Left lobe of liver (tissue), 2 donors: ENCODE results near the gene RNF114. TPM values are rescaled to one million over a fixed set of nuclear protein-coding genes. Genes with fewer than 3 reads are reported as not detected.
A peak's percentile ranks its signal among the peaks of the same experiment; 100 is the strongest.
"Not testable (repeated sequence)": the region's sequence is repeated elsewhere in the genome, so short reads cannot be mapped to it uniquely, and the experiment has no call there.

ENCODE experiments used
- ATAC-seq: fragments of 200-7000 bp; cut with Tn5 transposase; one replicate; pipeline ENCODE4 v1.9.1; 2020; ENCODE audit warnings: mild to moderate bottlenecking, moderate library complexity
- DNase-seq: peaks from one replicate; pipeline ENCODE4 v3.0.0-alpha.2; 2020; ENCODE audit warnings: low spot score
- total RNA-seq: library from RNA; stranded (reverse); gene quantifications from one replicate; pipeline ENCODE4 v1.2.1, GENCODE V29; 2021
- donor health status: DM: no; HTN: no; CAD: no; lungs with moderate emphysema.
- donor health status: DM: no; HTN: yes; CAD: no.

Gene RNF114
- total RNA-seq, 1 donor from 2014 or later: 42.6 TPM

DNA sequence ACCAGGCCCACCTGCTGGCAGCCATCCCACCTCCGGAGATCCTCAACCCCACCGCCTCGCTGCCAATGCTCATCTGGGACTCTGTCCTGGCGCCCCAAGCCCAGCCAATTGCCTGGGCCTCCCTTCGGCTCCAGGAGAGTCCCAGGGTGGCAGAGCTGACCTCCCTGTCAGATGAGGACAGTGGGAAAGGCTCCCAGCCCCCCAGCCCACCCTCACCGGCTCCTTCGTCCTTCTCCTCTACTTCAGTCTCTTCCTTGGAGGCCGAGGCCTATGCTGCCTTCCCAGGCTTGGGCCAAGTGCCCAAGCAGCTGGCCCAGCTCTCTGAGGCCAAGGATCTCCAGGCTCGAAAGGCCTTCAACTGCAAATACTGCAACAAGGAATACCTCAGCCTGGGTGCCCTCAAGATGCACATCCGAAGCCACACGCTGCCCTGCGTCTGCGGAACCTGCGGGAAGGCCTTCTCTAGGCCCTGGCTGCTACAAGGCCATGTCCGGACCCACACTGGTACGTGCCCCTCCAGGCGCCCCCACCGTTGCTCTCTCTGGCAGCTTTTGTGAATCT, 47.7 kb downstream of the RNF114 start:
- no peak for DNase-seq

DNA sequence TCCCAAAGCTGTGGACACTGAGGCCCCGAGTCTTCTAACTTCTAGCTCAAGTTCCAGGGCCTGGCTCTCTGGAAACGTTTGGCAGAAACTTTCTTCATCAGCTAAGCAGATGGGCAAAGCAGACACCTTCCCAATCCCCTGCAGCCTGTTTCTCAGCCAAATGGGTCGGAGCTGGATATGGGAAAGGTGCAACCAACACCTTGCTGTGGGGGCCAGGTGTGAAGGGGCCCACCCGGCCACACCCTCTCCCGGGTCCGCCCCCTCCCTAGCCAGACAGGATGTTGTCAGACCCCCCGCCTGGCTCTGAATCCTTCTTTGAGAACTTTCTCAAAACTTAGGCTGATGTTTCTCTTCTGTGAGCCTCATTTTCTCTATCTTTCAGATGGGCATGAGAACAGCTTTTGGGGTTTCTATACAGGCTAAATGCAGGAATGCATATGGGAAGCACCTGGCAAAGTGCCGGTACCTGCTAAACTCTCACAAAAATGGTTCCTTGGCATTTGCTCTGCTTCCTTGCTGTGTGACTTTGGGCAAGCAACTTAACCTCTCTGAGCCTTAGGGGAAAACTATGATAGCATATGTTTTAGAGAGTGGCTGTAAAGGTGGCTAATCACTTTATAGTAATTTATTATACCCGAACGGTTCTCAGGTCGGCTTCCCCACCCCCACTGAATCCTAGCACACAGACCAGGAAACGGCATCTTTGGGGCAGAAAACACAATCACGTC, 48.4 kb downstream of the RNF114 start:
- ATAC-seq: no peak
- no peak for DNase-seq

More for the DNA sequence above, 47.7 kb downstream of the RNF114 start:
- ATAC-seq: no peak

DNA sequence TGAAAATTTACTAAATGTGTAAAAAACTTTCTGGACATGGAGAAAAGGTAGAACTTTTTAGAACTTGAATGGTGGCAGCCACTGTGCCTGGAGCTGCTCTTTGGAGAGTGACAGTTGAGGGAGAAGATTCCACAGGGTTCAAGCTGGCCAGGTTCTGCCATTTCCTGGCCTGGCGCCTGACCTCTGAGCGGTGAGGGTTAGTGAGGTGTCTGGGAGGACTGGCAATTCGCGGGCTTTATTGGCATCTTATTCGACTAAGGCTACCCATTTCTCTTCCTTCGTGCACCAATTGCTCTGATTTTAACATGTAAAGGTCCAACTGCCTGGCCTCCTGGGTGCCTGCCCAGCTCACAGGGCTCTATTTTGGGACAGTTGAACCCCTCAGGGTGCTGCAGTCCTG, 49.0 kb downstream of the RNF114 start:
- DNase-seq (no peak), ATAC-seq (no peak)

DNA sequence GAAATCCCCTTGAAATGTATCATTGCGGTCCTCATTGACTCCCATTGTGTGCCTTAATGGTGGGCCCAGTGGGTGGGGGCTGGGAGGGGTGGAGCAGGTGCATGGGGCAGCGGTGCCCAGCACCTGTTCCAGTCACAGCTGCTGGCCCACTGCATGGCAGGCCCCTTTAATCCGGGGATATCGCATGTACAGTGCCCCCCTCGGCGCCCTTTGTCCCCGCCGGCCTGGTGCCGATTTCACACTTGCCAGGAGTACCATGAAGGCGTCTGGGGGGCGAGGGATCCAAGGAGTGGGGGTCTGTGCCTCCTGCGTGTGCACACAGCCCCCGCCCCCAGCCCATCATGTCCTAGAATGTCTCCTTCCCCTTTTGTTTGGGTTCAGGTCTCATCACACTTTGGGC, 49.4 kb downstream of the RNF114 start:
- no peak for ATAC-seq
- DNase-seq: no peak

DNA sequence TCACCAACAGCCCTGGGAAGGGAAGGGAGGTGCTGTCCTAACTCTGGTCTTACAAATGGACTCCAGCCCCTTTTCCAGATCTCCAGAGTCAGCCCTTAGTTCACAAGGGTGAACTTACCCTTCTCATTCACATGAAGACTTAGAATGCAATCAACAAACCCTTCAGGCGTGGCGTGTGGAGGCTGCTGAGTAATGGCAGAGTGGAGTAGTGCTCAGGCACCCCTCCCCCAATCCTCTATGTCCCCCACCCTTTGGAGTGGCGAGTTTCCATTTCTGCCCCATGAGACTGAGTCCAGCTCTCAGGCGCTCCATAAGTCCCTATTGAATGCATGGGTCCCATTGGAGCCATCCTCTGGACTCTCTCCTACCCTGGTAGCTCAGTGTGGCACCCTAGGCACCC, 49.9 kb downstream of the RNF114 start:
- ATAC-seq (no peak), DNase-seq (no peak)

DNA sequence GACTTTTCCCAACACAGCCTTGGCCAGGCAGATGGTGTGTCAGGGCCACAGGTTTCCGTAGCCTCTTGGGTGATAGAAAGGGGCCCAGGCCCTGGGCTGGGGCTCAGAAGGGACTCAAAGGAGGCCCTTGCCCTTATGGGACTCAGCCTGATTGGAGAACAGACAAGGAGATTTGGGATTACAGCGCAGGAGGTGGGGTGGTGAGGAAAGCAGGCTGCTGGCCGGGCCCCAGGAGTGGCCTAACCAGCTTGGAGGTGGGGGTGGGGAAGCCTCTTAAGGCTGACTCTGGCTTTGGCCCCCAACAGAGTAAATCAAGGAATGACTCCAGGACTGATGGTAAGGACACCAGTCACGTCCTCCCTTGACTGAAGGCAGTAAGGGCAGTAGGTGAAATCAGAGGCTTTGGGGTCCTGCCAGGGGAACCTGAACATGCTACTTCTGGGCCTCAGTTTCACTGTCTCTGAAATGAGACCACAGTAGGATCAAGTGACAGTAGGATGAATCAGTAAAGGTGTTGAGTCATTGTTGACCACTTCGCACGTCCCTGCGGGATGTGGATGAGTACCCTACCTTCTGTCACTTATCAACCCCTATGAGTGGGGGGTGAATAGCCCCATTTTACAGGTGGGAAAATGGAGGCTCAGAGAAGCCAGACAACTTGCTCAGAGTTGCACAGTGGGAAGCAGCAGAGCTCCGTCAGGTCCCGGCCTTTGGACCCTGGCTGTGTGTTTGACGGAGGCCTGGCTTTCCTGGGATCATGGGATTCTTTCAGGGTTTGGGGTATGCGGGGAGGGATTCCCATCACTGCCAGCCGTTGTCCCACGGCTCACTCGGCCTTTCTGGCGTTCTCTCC, 51.0 kb downstream of the RNF114 start:
- ATAC-seq (no peak), DNase-seq (no peak)

DNA sequence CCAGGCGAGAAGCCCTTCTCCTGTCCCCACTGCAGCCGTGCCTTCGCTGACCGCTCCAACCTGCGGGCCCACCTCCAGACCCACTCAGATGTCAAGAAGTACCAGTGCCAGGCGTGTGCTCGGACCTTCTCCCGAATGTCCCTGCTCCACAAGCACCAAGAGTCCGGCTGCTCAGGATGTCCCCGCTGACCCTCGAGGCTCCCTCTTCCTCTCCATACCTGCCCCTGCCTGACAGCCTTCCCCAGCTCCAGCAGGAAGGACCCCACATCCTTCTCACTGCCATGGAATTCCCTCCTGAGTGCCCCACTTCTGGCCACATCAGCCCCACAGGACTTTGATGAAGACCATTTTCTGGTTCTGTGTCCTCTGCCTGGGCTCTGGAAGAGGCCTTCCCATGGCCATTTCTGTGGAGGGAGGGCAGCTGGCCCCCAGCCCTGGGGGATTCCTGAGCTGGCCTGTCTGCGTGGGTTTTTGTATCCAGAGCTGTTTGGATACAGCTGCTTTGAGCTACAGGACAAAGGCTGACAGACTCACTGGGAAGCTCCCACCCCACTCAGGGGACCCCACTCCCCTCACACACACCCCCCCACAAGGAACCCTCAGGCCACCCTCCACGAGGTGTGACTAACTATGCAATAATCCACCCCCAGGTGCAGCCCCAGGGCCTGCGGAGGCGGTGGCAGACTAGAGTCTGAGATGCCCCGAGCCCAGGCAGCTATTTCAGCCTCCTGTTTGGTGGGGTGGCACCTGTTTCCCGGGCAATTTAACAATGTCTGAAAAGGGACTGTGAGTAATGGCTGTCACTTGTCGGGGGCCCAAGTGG, 51.9 kb downstream of the RNF114 start:
- ATAC-seq (no peak), DNase-seq (no peak)

DNA sequence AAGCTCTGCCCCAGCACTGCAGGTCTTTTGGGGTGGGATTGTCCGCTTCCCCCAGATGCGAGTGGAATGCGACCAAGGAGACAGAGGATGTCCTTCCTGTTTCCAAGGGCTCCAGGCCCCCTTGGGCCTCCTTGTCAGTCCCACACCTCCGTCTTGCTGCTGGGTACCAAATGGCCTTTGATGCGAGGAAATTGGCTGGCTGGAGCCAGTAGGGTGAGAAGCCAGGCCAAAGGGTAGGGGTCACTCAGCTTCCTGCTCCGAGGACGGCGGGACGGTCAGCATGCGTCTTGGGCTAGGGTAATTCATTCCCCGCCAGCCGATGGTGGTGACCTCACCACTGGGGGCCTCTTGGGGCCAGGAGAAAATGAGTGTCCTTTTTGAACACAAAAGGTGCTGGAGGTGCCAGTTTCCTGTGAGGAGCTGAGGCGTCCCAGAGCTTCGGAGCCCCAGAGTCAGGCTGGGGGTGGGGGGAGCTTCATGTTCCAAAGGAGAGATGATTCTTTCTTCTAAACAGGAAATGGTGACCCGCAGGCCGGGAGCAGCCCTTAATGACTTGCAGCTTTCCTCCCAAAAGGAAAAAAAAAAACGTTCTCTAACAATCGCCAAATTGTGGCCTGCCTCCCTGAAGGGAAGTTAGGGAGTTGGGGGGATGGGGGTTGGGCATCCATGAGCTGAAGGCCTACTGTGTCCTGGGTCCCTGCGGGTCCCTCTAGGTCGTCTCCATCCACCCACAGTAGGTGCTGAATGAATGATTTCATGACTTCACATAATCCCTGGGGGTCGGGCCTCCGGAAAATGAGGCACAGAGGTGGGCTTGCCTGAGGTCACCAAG, 53.3 kb downstream of the RNF114 start:
- DNase-seq (no peak), ATAC-seq (peak; percentile 57)

DNA sequence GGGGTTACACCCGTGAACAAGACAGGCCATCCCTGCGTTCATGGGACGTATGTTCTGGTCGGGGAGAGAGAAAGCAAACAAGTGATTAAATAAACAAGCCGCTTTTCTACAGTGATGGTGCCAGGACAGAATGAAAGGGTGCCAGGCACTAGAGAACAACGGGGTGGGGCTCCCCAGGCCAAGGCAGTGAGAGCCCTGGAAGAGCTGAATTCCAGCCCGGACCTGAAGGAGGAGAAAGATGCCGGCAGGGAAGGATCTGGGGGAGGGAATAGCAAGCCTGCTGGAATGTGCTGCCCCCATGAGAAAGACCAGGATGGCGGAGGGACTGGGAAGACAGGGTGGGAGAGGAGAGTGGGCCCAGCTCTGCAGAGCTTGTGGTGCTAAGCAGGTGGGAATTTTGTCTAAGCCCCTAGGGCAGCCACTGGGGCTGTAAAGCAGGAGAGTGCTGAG, 54.1 kb downstream of the RNF114 start:
- DNase-seq (no peak), ATAC-seq (peak; percentile 59)

DNA sequence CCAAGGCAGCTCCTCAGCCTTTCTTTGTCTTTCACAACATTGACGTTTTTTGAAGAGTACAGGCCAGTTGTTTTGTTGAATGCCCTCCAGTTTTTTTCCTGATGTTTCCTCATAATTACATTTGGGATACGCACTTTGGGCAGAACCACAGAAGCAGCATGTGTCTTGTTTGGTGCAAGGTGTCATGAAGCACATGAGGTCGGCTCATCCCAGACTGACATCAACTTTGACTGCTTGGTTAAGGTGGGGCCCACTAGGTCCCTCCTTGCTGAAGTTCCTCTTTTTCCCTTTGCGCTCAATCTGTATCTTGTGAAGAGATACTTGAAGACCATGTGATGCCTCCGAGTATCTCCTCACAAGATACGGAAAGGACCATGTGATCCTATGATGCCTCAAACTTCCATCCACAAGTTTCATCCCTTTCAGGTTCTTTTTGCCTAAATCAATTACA, 57.1 kb downstream of the RNF114 start:
- ATAC-seq (no peak), DNase-seq (no peak)

DNA sequence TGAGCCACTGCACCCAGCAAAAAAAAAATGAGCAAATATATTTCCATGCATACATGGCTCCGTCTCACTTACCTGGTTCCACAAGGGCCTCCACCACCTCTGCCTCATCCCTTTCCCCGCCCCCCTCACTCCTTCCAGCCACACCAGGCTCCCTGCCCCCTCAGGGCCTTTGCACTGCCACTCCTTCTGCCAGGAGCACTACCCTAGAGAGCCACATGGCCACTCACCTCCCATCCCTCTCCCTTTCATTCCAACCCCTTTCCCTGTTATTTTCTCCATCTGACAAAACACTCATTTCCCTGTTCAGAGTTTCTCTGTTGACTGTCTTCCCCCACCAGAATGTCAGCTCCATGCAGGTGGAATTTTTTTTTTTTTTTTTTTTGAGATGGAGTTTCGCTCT, 59.4 kb downstream of the RNF114 start:
- ATAC-seq (no peak), DNase-seq (no peak)

DNA sequence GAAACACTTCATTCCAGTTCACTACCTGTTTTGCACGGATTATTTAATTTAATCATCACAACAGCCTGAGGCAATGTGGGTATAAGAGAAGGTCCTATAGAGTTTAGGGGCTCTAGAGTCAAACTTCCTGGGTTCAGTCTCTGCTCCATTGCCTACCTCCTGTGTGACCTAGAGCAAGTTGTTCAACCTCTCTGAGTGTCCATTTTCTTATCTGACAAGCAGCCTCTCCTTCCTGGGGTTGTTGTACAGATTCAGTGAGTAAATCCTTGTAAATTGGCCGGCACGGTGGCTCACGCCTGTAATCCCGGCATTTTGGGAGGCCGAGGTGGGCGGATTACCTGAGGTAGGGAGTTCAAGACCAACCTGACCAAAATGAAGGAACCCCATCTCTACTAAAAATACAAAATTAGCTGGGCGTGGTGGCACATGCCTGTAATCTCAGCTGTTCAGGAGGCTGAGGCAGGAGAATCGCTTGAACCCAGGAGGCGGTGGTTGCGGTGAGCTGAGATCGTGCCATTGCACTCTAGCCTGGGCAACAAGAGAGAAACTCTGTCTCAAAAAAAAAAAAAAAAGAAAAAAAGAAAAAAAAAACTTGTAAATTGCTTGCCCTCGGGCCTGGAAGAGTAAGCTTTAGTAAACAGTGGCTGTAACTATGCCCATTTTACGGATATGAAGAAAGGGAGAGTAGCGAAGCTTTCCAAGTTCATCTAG, 62.4 kb downstream of the RNF114 start:
- ATAC-seq, DNase-seq: not testable (repeated sequence)

DNA sequence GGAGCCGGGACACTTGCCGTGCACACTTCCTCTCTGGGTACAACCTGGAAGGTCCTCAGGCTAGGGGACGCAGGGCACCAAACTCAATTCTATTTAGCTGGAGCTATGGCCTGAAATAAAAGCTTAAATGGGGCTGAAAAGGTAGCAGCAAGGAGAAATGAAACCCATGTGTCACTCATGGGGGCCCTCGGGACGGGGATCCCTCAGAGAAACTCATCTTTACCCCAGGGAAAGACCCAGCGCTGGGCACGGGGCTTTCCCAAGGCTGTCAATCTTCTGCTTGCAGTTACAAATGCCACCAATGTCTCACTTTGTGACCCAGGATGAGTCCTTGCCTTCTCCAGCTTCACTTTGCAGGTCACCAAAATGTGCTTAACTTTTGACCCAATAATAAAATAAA, 63.1 kb downstream of the RNF114 start:
- ATAC-seq: no peak

DNA sequence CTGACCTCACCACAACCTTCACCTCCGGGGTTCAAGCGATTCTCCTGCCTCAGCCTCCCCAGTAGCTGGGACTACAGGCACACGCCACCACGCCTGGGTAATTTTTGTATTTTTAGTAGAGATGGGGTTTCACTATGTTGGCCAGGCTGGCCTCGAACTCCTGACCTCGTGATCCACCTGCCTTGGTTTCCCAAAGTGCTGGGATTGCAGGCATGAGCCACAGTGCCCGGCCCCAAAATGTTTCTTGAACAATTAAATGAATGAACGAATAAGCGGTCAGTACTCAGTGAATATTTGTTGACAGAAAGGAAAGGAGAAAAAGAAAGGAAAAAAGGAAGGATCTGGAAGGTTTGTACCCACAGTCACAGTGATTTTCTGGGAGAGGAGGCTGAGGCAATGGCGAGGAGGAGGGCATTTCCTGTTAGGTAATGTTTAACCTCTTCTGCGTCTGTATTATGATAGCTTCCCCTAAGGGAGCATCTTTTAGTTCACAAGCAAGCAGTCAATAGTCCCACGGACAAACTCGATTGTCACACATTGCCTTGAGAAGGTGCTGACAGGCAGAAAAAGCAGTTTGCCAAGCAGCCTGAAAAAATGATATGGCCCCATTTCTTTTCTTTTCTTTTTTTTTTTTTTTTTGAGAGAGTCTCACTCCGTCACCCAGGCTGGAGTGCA, 64.5 kb downstream of the RNF114 start:
- not testable (repeated sequence) for DNase-seq, ATAC-seq

More for the DNA sequence above, 63.1 kb downstream of the RNF114 start:
- DNase-seq: no peak

DNA sequence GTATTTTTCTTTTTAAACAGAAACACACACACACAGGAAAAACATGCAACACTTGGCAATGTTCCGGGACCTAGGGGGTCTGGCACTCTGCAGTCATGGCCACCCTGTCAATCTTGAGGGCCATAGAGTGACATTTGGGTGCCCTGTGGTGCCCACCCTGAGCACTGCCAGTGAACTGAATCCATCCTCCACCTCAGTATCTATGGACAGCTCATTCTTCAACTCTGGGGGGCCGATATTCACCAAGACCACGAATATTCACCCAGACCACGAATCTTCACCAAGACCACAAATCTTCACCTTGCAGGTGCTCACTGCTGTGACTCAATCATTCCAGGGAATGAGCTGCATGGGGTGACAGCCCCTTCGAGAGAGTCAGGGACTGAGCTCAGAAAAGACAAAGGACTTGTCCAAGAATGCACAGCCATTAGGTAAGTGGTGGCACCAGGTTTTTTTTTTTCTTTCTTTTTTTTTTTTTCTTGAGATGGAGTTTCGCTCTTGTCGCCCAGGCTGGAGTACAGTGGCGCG, 65.7 kb downstream of the RNF114 start:
- ATAC-seq: no peak
- no peak for DNase-seq

DNA sequence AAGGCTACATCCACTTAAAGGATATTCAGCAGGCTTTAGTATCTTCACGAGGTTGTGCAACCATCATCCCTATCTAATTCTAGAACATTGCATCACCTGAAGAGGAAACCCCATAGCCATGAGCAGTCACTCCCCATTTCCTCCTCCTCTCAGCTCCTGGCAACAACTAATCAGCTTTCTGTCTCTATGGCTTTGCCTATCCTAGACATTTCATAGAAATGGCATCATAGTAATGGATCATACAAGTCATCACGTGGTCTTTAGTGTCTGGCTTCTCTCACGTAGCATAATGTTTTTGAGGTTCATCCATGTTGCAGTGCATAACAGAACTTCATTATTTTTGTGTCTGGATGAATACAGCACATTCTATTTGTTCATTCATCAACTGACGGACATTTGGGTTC, 67.1 kb downstream of the RNF114 start:
- DNase-seq (no peak), ATAC-seq (no peak)
